ENCODE measurements around the gene THAP11.

Gene THAP11

DNA sequence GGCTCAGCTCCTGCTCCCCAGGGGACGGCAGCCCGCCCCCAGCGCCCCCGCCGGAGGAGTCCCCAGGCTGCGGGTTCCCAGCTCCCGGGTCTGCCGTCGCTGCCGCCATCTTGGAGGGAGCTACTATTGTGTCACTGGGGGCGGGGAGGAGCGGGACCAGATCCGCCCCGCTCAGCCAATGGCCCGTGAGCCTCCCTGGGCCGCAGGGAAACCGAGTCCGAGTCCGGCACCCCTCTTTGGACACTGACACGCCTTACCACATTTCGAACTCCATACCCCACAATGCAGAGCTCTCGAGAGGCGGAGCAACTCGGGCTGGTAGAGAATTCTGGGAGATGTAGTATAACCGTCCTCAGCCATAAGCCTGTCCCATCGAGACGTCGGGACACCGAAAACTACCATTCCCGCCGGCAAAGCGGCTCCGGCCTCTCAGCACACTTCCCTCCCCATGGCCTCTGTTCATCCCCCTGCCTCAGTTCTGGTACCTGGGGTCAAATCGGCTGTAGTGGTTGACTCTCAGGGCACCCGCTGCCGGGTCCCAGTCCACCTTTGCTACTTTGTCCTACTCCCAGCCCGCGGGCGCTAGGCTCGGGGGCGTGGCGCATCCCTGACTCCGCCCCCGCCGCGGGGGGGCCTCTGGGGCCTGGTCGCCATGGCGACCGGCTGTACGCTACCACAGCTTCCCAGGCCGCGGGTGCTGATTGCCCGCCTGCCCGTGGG lies 35.5 kb upstream of the THAP11 start, which contains the start of the genes RANBP10 and TSNAXIP1:
Gene RANBP10, minus strand, starts transcription at position 133 of the 720 bp plus-strand sequence. Its CDS starts 24 bp downstream, at position 109.
Gene TSNAXIP1, plus strand, starts transcription at position 462 of the 720 bp plus-strand sequence. CDS start 261 bp downstream, outside the sequence.
- peak within 1 kb of the TSS; percentile 92 for H3K4me2 ChIP-seq (ENCODE audit: low read length)
- H3K27ac ChIP-seq, result peak within 1 kb of the TSS; percentile 68
- H3K4me1 ChIP-seq, result peaks cover 4% of the 10 kb centered on the region
- H3K79me2 ChIP-seq, result peaks cover 43% of the 10 kb centered on the region
- no peaks in the 10 kb centered on the region for H3K9me3 ChIP-seq (ENCODE audit: control insufficient read depth, low read length)
- no peaks in the 10 kb centered on the region for H3K36me3 ChIP-seq (ENCODE audit: control insufficient read depth, insufficient read depth, low read length)
- H3K9ac ChIP-seq, result peak within 1 kb of the TSS; percentile 96
- H2AFZ ChIP-seq, result peak within 1 kb of the TSS; percentile 100
- H3K27me3 ChIP-seq (ENCODE audit: control insufficient read depth, insufficient read depth, low read length), result no peaks in the 10 kb centered on the region
- H3K4me3 ChIP-seq (ENCODE audit: low read depth, low read length), result peak within 1 kb of the TSS; percentile 100
- TF ChIP-seq, protein P1, sequence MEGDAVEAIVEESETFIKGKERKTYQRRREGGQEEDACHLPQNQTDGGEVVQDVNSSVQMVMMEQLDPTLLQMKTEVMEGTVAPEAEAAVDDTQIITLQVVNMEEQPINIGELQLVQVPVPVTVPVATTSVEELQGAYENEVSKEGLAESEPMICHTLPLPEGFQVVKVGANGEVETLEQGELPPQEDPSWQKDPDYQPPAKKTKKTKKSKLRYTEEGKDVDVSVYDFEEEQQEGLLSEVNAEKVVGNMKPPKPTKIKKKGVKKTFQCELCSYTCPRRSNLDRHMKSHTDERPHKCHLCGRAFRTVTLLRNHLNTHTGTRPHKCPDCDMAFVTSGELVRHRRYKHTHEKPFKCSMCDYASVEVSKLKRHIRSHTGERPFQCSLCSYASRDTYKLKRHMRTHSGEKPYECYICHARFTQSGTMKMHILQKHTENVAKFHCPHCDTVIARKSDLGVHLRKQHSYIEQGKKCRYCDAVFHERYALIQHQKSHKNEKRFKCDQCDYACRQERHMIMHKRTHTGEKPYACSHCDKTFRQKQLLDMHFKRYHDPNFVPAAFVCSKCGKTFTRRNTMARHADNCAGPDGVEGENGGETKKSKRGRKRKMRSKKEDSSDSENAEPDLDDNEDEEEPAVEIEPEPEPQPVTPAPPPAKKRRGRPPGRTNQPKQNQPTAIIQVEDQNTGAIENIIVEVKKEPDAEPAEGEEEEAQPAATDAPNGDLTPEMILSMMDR (IDR thresholded peaks at IDR 0.05), result no peak

DNA sequence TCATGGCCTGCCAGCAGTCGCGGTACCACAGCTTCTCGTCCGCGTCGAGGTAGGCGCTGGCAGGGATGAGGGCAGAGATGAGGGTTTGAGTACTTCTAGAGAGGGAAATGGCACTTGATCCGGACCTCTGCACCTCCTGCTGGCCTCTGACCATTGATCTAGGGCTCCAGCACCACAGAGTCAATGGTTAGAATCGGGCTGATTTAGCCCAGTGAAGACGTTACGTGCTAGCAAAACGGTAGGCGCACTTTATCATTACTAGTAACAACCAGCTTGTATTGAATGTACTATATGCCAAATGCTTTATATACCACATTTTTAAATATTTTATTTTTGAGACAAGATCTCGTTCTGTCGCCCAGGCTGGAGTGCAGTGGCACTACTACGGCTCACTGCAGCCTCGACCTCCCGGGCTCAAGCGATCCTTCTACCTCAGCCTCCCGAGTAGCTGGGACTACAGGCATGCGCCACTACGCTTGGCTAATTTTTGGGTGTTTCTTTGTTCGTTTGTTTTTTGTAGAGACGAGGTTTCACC lies 34.9 kb upstream of the THAP11 start:
- H3K4me3 ChIP-seq (ENCODE audit: low read depth, low read length), result peak overlapping the region; percentile 100
- H3K4me1 ChIP-seq, result peaks cover 4% of the 10 kb centered on the region
- no peaks in the 10 kb centered on the region for H3K27me3 ChIP-seq (ENCODE audit: control insufficient read depth, insufficient read depth, low read length)

DNA sequence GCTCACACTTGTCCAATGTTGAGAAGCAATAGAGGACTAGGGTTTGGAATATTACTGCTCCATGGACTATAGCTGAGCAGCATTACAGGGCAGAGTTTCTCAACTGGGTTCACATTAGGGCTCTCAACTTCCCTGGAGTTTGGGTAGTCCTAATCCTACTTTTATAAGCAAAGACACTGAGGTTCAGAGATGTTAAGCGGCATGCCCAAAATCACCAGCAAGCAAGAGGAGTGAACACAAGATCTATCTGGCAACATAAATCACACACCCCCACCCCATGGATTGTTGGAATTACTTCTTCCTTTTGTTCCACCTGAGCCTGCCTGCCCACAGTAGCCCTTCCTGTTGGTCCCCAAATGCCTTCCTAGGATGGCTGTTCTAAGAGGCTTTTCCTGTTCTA lies 30.2 kb upstream of the THAP11 start:
- Histone ChIP-seq H2AFZ (no peak overlapping the region), H3K9me3 (ENCODE audit: control insufficient read depth, low read length) (no peaks in the 10 kb centered on the region)
- TF ChIP-seq, protein P1 (IDR thresholded peaks at IDR 0.05), result no peak

More for the DNA sequence above, 34.9 kb upstream of the THAP11 start:
- TF ChIP-seq, protein P1 (IDR thresholded peaks at IDR 0.05), result no peak
- H3K27ac ChIP-seq, result peak overlapping the region; percentile 68
- peak overlapping the region; percentile 87 for H2AFZ ChIP-seq
- peaks cover 37% of the 10 kb centered on the region for H3K79me2 ChIP-seq
- no peaks in the 10 kb centered on the region for H3K9me3 ChIP-seq (ENCODE audit: control insufficient read depth, low read length)
- no peaks in the 10 kb centered on the region for H3K36me3 ChIP-seq (ENCODE audit: control insufficient read depth, insufficient read depth, low read length)
- H3K4me2 ChIP-seq (ENCODE audit: low read length), result peak overlapping the region; percentile 83
- no peak overlapping the region for H3K9ac ChIP-seq

DNA sequence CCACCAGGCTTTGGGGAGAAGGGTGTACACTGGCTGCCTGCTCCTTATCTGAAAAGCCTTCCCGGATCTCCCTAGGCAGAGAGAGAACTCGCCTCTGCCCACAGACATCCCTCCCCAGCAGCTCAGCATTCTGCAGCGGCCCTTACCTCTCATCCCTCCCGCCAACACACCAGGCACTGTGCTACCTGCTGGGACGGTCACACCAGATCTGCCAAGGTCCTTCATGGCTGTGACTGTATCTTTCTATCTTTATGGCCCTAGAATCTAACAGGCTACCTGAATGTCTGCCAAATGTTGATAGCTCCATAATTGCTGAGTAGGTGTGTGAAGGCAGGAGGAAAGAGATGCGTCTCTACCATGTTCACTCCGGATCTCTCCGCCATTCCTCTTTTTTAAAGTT lies 27.6 kb upstream of the THAP11 start:
- Histone ChIP-seq H3K79me2 (no peaks in the 10 kb centered on the region), H3K4me2 (ENCODE audit: low read length) (no peak overlapping the region), H3K36me3 (ENCODE audit: control insufficient read depth, insufficient read depth, low read length) (no peaks in the 10 kb centered on the region), H3K4me3 (ENCODE audit: low read depth, low read length) (no peak overlapping the region), H3K27me3 (ENCODE audit: control insufficient read depth, insufficient read depth, low read length) (no peaks in the 10 kb centered on the region), H3K4me1 (peaks cover 4% of the 10 kb centered on the region), H3K9me3 (ENCODE audit: control insufficient read depth, low read length) (no peaks in the 10 kb centered on the region), H3K27ac (peak overlapping the region; percentile 24), H3K9ac (no peak overlapping the region), H2AFZ (peak overlapping the region; percentile 52)
- TF ChIP-seq, protein P1 (IDR thresholded peaks at IDR 0.05), result no peak

More for the DNA sequence above, 30.2 kb upstream of the THAP11 start:
- Histone ChIP-seq H3K79me2 (no peaks in the 10 kb centered on the region), H3K4me3 (ENCODE audit: low read depth, low read length) (no peak overlapping the region), H3K4me1 (peaks cover 4% of the 10 kb centered on the region), H3K27ac (no peak overlapping the region), H3K4me2 (ENCODE audit: low read length) (no peak overlapping the region), H3K27me3 (ENCODE audit: control insufficient read depth, insufficient read depth, low read length) (no peaks in the 10 kb centered on the region), H3K36me3 (ENCODE audit: control insufficient read depth, insufficient read depth, low read length) (no peaks in the 10 kb centered on the region), H3K9ac (no peak overlapping the region)
